ENCODE measurements around the gene GRIP2. TPM values are rescaled to one million over a fixed set of nuclear protein-coding genes. Genes with fewer than 3 reads are reported as not detected.
A peak's percentile ranks its signal among the peaks of the same experiment; 100 is the strongest.

Gene GRIP2
- total RNA-seq, 4 donors from 2014 or later = 0.77 to 8.0 (median 2.1) TPM

GRCh38 chr3:14451844-14452739 is 88.0 kb downstream of the GRIP2 start:
- H3K4me1 ChIP-seq = peaks cover 8 to 13% of the 10 kb centered on the region in 2 donors
- TF ChIP-seq CTCF (IDR thresholded peaks at IDR 0.05) = no peak
- TF ChIP-seq POLR2A (IDR thresholded peaks at IDR 0.05) = no peak
- DNase-seq = peak; percentile 76 to 91
- intact Hi-C loops (cut with DNase I; ENCODE audit: low total_unique reads) = no loop called here
- H3K27ac ChIP-seq = peak overlapping the region; percentile 78 to 90
- H3K9me3 ChIP-seq = no peaks in the 10 kb centered on the region
- H3K36me3 ChIP-seq = no peaks in the 10 kb centered on the region
- H3K4me3 ChIP-seq = no peak overlapping the region
- no peaks in the 10 kb centered on the region for H3K27me3 ChIP-seq

- no peak for DNase-seq
- H3K4me1 ChIP-seq = peaks cover 8 to 13% of the 10 kb centered on the region in 2 donors
- no peaks in the 10 kb centered on the region for H3K27me3 ChIP-seq
- no peaks in the 10 kb centered on the region for H3K9me3 ChIP-seq
- H3K36me3 ChIP-seq = no peaks in the 10 kb centered on the region
- intact Hi-C loops (cut with DNase I; ENCODE audit: low total_unique reads) = no loop called here
- H3K27ac ChIP-seq = peak overlapping the region; percentile 78 to 90
- no peak overlapping the region for H3K4me3 ChIP-seq
- no peak for TF ChIP-seq CTCF (IDR thresholded peaks at IDR 0.05)
- TF ChIP-seq POLR2A (IDR thresholded peaks at IDR 0.05) = no peak
Measured at GRCh38 chr3:14450922-14451606, 89.1 kb downstream of the GRIP2 start.

GRCh38 chr3:14450506-14450905 is 89.6 kb downstream of the GRIP2 start:
- H3K27ac ChIP-seq = peak overlapping the region in 1 of 2 donors; percentile 90
- intact Hi-C loops (cut with DNase I; ENCODE audit: low total_unique reads) = no loop called here
- peaks cover 8 to 13% of the 10 kb centered on the region in 2 donors for H3K4me1 ChIP-seq
- no peak for DNase-seq
- TF ChIP-seq CTCF (IDR thresholded peaks at IDR 0.05) (no peak), POLR2A (IDR thresholded peaks at IDR 0.05) (no peak)
- no peaks in the 10 kb centered on the region for H3K27me3 ChIP-seq
- H3K9me3 ChIP-seq = no peaks in the 10 kb centered on the region
- no peak overlapping the region for H3K4me3 ChIP-seq
- H3K36me3 ChIP-seq = no peaks in the 10 kb centered on the region

- no peak for TF ChIP-seq POLR2A (IDR thresholded peaks at IDR 0.05)
- TF ChIP-seq CTCF (IDR thresholded peaks at IDR 0.05) = no peak
- Histone ChIP-seq H3K4me1 (peaks cover 8 to 13% of the 10 kb centered on the region in 2 donors), H3K9me3 (no peaks in the 10 kb centered on the region), H3K27ac (no peak overlapping the region), H3K27me3 (no peaks in the 10 kb centered on the region), H3K4me3 (no peak overlapping the region), H3K36me3 (no peaks in the 10 kb centered on the region)
- intact Hi-C loops (cut with DNase I; ENCODE audit: low total_unique reads) = no loop called here
- no peak for DNase-seq
Measured at GRCh38 chr3:14448756-14449727, 91.1 kb downstream of the GRIP2 start.
